GM12878 (cell line): ENCODE results near the gene EXD3. TPM values are rescaled to one million over a fixed set of nuclear protein-coding genes. Genes with fewer than 3 reads are reported as not detected.

Experiments
- ATAC-seq: fragments of 200-7000 bp; cut with Tn5 transposase; 3 replicates; pipeline ENCODE4 v1.9.1; 2020; ENCODE audit warnings: mild to moderate bottlenecking, moderate library complexity
- Bru-seq: library from RNA; stranded (reverse); fragments of 400-500 nt; gene quantifications from one replicate; lab custom pipeline; 2021; lab: Mats Ljungman, UMichigan
- BruChase-seq, 2 experiments: library from RNA; stranded (reverse); fragments of 400-500 nt; gene quantifications; one replicate each; lab custom pipeline; 2021; lab: Mats Ljungman, UMichigan
- BruUV-seq: library from RNA; stranded (reverse); fragments of 400-500 nt; replicated peaks from 2 replicates; lab custom pipeline; 2021; lab: Mats Ljungman, UMichigan
- CTCF ChIA-PET: fragments of 300-600 bp; sonication (Branson Sonifier 250); formaldehyde crosslinking; extraction: SDS; loops from one replicate; lab custom pipeline; 2021; ENCODE audit warnings: inconsistent platforms; lab: Yijun Ruan, JAX
- POLR2A ChIA-PET: fragments of 350-600 bp; formaldehyde crosslinking; extraction: SDS; loops from one replicate; lab custom pipeline; 2021; ENCODE audit warnings: inconsistent platforms; lab: Charles Lee
- RAD21 ChIA-PET: fragments of 300-600 bp; sonication (Branson Sonifier 250); formaldehyde crosslinking; loops from one replicate; lab custom pipeline; 2023; ENCODE audit warnings: antibody characterized with exemption; ENCODE audit not compliant: unreplicated experiment; lab: Charles Lee
- SMC1A ChIA-PET: fragments of 300-600 bp; sonication (Branson Sonifier 250); formaldehyde crosslinking; loops from one replicate; lab custom pipeline; 2023; ENCODE audit not compliant: unreplicated experiment, uncharacterized antibody; lab: Charles Lee
- DNase-seq: peaks from one replicate; pipeline ENCODE4 v3.0.0-alpha.2; 2011; ENCODE audit warnings: low read depth, low spot score
- FAIRE-seq: peaks from 3 replicates; lab custom pipeline; 2011; peaks lifted over from hg19 to GRCh38; lab: Jason Lieb, UNC
- H2AFZ ChIP-seq: 2 replicates; pipeline ENCODE4 v1.6.0; 2011; ENCODE audit warnings: low read depth, low read length, control low read depth; ENCODE audit not compliant: control insufficient read depth
- H3K27ac ChIP-seq: 2 replicates; pipeline ENCODE4 v1.5.1; 2011; ENCODE audit warnings: control low read depth; ENCODE audit not compliant: control insufficient read depth, insufficient read depth
- H3K27me3 ChIP-seq, 2 experiments: replicated peaks in 1 of 2; 2 replicates each; pipeline versions ENCODE4 v1.6.0 to v1.6.1; 2011; ENCODE audit warnings: low read length in 1 of 2; ENCODE audit not compliant: control insufficient read depth in 2 of 2, insufficient read depth in 2 of 2
- H3K36me3 ChIP-seq, 2 experiments: 2 replicates each; pipeline ENCODE4 v1.5.1; 2011; ENCODE audit warnings: low read length in 1 of 2; ENCODE audit not compliant: control insufficient read depth in 2 of 2, insufficient read depth in 2 of 2
- H3K4me1 ChIP-seq: 2 replicates; pipeline ENCODE4 v1.6.1; 2011; ENCODE audit warnings: mild to moderate bottlenecking, low read length, moderate library complexity, mixed read lengths; ENCODE audit not compliant: control insufficient read depth, insufficient read depth
- H3K4me2 ChIP-seq: 2 replicates; pipeline ENCODE4 v1.6.0; 2011; ENCODE audit warnings: control low read depth; ENCODE audit not compliant: control insufficient read depth, insufficient read depth
- H3K4me3 ChIP-seq: fragments of 200-600 bp; sonication (generic); 2 replicates; pipeline ENCODE4 v1.5.1; 2016
- H3K79me2 ChIP-seq: 2 replicates; pipeline ENCODE4 v1.6.0; 2011; ENCODE audit warnings: low read length; ENCODE audit not compliant: control insufficient read depth, insufficient read depth
- H3K9ac ChIP-seq: 2 replicates; pipeline ENCODE4 v1.8.0; 2011; ENCODE audit warnings: low read length, control low read depth, mixed read lengths; ENCODE audit not compliant: control insufficient read depth, insufficient read depth
- H3K9me3 ChIP-seq: replicated peaks from 3 replicates; pipeline ENCODE4 v1.5.1; 2011; ENCODE audit warnings: mild to moderate bottlenecking, low read length; ENCODE audit not compliant: control insufficient read depth, insufficient read depth
- H4K20me1 ChIP-seq: 2 replicates; pipeline ENCODE4 v1.6.0; 2011; ENCODE audit not compliant: control insufficient read depth, insufficient read depth
- POLR2AphosphoS2 ChIP-seq: IDR thresholded peaks from 2 replicates; pipeline ENCODE4 v1.6.1; 2011; ENCODE audit warnings: low read depth, mild to moderate bottlenecking, low read length, improper control_type of control experiment, moderate library complexity
- SUPT20H ChIP-seq: IDR thresholded peaks from 2 replicates; pipeline ENCODE4 v1.6.1; 2011; ENCODE audit warnings: low read depth, mild to moderate bottlenecking, low read length, moderate library complexity, borderline replicate concordance; ENCODE audit not compliant: control insufficient read depth
- ZSCAN29 ChIP-seq: fragments of 450-650 bp; IDR thresholded peaks from 2 replicates; pipeline ENCODE4 v1.6.1; 2017; ENCODE audit warnings: mild to moderate bottlenecking, moderate library complexity
- WGBS: methylation state at CpG from one replicate; pipeline ENCODE4 v1.1.6; 2016; ENCODE audit warnings: low lambda C conversion rate; ENCODE audit not compliant: insufficient replicate concordance, insufficient coverage; ENCODE audit errors: missing lambda C conversion rate; 5-methylcytosine and 5-hydroxymethylcytosine counted together
- in situ Hi-C: fragments of 300-500 bp; cut with MboI; formaldehyde crosslinking; loops from 9 replicates; pipeline ENCODE4 v1.14.3; 2018; ENCODE audit warnings: mixed read lengths
- intact Hi-C: fragments of 100-400 bp; cut with micrococcal nuclease; formaldehyde crosslinking; loops from one replicate; pipeline ENCODE4 v1.14.2; 2022; ENCODE audit not compliant: unreplicated experiment
- long read RNA-seq, 2 experiments: library from polyadenylated mRNA; unstranded; transcript quantifications; one replicate each; pipeline ENCODE4 v2.0.0, GENCODE V29; 2019 to 2020
- polyA minus RNA-seq, 3 experiments: library from RNA; depleted of rRNA, polyadenylated mRNA; stranded (reverse); fragments of >200 nt; gene quantifications; 2 replicates each; pipeline ENCODE4 v1.2.3, GENCODE V29; 2011
- polyA plus RNA-seq, 11 experiments: library from polyadenylated mRNA; depleted of rRNA in 4 of 11; unstranded in 6 of 11; stranded (reverse) in 5 of 11; fragments of >200 nt; fragmentation: Nextera tagmentation in 4 of 11; fragmentation: Illumina TruSeq in 1 of 11; extraction: Ambion mirVana in 4 of 11; extraction: Trizol in 1 of 11; gene quantifications; 1 replicate in 1 of 11; 2 replicates in 10 of 11; pipeline versions ENCODE4 v1.2.1 to v1.2.3, GENCODE V29; 2011 to 2016; ENCODE audit warnings: inconsistent platforms in 2 of 11, missing spikeins in 2 of 11, low read depth in 1 of 11
- total RNA-seq, 4 experiments: library from RNA; depleted of rRNA in 3 of 4; stranded (reverse); fragments of >200 nt in 3 of 4; fragmentation: Illumina TruSeq in 1 of 4; extraction: Trizol in 1 of 4; gene quantifications; 2 replicates each; pipeline versions ENCODE4 v1.2.1 to v1.2.3, GENCODE V29; 2013 to 2021
- TF ChIP-seq, protein P1 (sequence below): IDR thresholded peaks from 2 replicates; pipeline ENCODE4 v1.6.1; 2012; ENCODE audit warnings: mild to moderate bottlenecking, low read depth, low read length
- TF ChIP-seq, protein P2 (sequence below): IDR thresholded peaks from 2 replicates; pipeline ENCODE4 v1.6.1; 2012; ENCODE audit warnings: low read length, inconsistent platforms

EXD3 gene, protein sequence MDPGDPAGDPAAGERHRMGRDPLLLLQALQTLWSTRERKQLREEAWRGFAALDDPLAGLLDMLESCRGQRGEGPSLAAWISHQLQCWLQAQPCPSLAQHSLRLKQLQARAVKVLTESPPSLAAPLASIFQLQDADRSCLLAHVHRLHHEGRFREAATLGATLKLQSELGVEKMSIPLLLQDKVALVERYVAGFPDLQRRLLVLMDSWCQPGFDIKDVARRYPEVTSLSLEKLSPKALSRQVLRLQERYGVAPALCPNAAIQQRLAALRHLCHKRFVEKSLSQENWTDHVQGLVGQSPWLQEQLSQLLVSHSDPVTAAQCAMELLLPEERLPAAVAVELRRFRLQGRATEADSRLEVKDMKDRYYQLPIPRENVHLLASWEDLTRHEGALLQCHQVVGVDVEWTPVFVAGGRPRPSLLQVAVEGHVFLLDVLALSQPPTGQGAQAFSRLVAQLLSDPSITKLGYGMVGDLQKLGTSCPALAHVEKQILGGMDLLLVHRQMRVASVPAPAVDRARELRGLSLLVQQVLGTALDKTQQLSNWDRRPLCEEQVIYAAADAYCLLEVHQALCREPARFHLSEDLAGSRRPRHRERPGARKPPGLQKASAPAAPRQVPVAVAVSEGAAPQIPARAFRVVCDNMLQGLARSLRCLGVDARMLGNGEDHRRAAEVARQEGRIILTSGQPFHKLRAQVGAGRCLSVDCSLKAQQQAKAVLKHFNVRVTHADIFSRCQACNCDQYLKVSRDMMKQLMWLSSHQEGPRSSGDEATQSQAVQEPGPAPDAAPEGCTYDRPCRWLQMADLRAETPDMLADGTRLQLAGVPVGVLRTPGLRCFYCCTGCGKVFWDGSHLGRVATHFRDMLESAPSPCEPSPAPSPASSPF
- total RNA-seq (2013; cell fraction: nucleolus; rRNA removed), result 40.8 and 46.3 TPM in 2 replicates
- total RNA-seq (2014; rRNA removed) (3.9 and 4.7 TPM in 2 replicates), total RNA-seq (2014; rRNA removed; fragmentation: Illumina TruSeq; extraction: Trizol) (2.2 and 2.4 TPM in 2 replicates), total RNA-seq (2021) (6.3 and 7.1 TPM in 2 replicates), polyA plus RNA-seq (2011; rRNA removed) (2.9 and 5.2 TPM in 2 replicates), polyA plus RNA-seq (2014; fragmentation: Illumina TruSeq; extraction: Trizol) (0.44 and 1.9 TPM in 2 replicates), polyA plus RNA-seq (2014; fragmentation: Nextera tagmentation; extraction: Ambion mirVana) (under 1 TPM; 0.21 to 0.51 TPM), polyA plus RNA-seq (2014; rRNA removed) (5.2 and 7.6 TPM in 2 replicates), polyA plus RNA-seq (2016; fragmentation: Nextera tagmentation; extraction: Ambion mirVana) (1 to 10 TPM; 3.4 to 3.9 TPM), polyA minus RNA-seq (2011; rRNA and poly(A)+ RNA removed) (1.5 and 4.2 TPM in 2 replicates), Bru-seq, nascent RNA (percentile 50 among the genes with signal in this experiment), BruChase-seq, experiment 1, labeled RNA remaining after a 6-hour chase (percentile 58 among the genes with signal in this experiment), BruChase-seq, experiment 2, labeled RNA remaining after a 2-hour chase (percentile 51 among the genes with signal in this experiment)
- 2.1 TPM for polyA plus RNA-seq (2011; ENCODE audit: low read depth)
- polyA plus RNA-seq (2011; cell fraction: cytosol; rRNA removed), result 6.5 and 10.0 TPM in 2 replicates
- 36.0 and 46.0 TPM in 2 replicates for polyA plus RNA-seq (2011; cell fraction: nucleus; rRNA removed)
- polyA plus RNA-seq (2012), result 7.4 and 9.7 TPM in 2 replicates
- polyA minus RNA-seq (2011; cell fraction: cytosol; rRNA and poly(A)+ RNA removed), result 2.3 and 2.5 TPM in 2 replicates
- 3.1 and 5.1 TPM in 2 replicates for polyA minus RNA-seq (2011; cell fraction: nucleus; rRNA and poly(A)+ RNA removed)
- long read RNA-seq, experiment 1, partial matches to known transcripts, result 0 of 5 reads
- long read RNA-seq, experiment 1, other reads (novel, unspliced or antisense), result 3 of 5 reads
- long read RNA-seq, experiment 2, partial matches to known transcripts, result 0 of 3 reads
- long read RNA-seq, experiment 2, other reads (novel, unspliced or antisense), result 2 of 3 reads

DNA sequence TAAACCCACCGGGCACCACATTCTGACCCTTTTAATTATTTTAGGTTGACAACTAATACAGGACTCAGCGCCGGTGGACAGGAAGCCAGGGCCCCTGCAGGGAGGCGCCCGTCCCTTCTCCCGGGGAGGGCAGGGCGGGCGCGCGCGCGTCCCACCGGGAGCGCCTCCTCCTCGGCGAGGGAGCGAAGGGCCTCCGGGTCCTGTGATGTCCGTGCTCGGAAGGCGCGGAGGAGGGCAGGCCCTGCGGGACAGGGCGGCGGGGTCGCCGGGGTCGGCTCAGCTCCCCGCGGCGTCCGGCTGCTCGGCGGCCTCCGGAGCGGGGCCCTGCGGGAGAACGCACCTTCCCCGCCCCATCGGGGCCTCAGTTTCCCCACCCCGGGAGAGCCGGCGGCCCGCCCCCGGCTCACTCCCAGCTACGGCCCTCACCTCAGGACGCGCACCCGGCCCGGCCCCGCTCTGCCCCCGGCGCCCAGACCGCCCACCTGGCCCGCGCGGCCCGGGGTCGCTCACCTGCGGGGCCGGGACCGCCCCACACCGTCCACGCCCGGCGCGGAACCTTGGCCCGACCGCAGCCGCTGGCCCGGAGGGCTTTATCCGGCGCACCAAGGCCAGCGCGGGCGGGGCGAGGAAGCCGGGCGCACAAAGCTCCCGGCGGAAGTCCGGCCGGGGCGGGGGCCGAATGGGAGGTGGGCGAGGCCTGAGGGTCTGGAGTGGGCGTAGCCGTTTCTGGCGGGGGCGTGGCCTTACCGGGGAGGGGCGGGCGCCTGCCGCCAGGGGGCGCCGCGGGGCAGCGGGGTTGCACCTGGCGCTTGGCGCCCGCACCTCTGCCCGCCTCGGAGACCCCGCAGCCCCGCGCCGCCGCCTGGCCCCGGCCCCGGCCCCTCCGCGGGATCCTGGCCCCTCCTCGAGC is at the start of gene EXD3, which contains the start of gene NOXA1:
Gene EXD3, minus strand, starts transcription at position 559 of the 910 bp plus-strand sequence. CDS start 27,805 bp downstream, outside the sequence.
Gene NOXA1, plus strand, starts transcription at position 790 of the 910 bp plus-strand sequence. CDS start 137 bp downstream, outside the sequence.
- Histone ChIP-seq H3K9ac (peak within 1 kb of the TSS; percentile 75), H3K36me3 (no peaks in the 10 kb centered on the region), H3K27ac (peak within 1 kb of the TSS; percentile 41), H3K27me3 (no peaks in the 10 kb centered on the region; a peak in 2 of 4 replicates), H3K4me3 (peak within 1 kb of the TSS; percentile 84), H2AFZ (peak within 1 kb of the TSS; percentile 78), H3K4me2 (peak within 1 kb of the TSS; percentile 94), H3K9me3 (no peaks in the 10 kb centered on the region), H3K79me2 (peaks cover 13% of the 10 kb centered on the region), H4K20me1 (no peaks in the 10 kb centered on the region), H3K4me1 (no peaks in the 10 kb centered on the region; the same call in 1 of the 2 replicates)
- WGBS, result under 1% methylated on average over 75 of the region's 113 CpGs
- SMC1A ChIA-PET, result interaction anchor here (0.8 to 0.9 kb wide), 2 partner anchors 11 to 121 kb away, joined by 3 to 4 read pairs; partner anchors contain the start of gene NRARP
- no TSS peak for BruUV-seq
- FAIRE-seq (peak; percentile 23), ATAC-seq (peak; percentile 91), DNase-seq (peak; percentile 48)
- CTCF ChIA-PET, result interaction anchor here (0.6 to 3.3 kb wide), 14 partner anchors 9 to 316 kb away, joined by 3 to 16 read pairs (median 3); partner anchors contain the start of gene NRARP
- RAD21 ChIA-PET, result interaction anchor here (0.7 to 1.4 kb wide), 6 partner anchors 11 to 154 kb away, joined by 3 to 5 read pairs (median 4); no protein-coding TSS in a partner anchor
- in situ Hi-C loops, result no loop called here
- POLR2A ChIA-PET, result interaction anchor here (0.6 to 1.8 kb wide), 11 partner anchors 15 to 630 kb away, joined by 3 to 6 read pairs (median 4); partner anchors contain the start of genes NRARP, RNF208, TOR4A and TUBB4B
- intact Hi-C loops, result loop anchor here (2.0 to 10.0 kb wide), 3 partner anchors 22 to 121 kb away; partner anchors contain the start of gene NRARP
- TF ChIP-seq SUPT20H (no peak), POLR2AphosphoS2 (peak; percentile 63; the same call in 1 of the 2 replicates), ZSCAN29 (peak; percentile 82; the same call in 1 of the 2 replicates)
- TF ChIP-seq, protein P1, sequence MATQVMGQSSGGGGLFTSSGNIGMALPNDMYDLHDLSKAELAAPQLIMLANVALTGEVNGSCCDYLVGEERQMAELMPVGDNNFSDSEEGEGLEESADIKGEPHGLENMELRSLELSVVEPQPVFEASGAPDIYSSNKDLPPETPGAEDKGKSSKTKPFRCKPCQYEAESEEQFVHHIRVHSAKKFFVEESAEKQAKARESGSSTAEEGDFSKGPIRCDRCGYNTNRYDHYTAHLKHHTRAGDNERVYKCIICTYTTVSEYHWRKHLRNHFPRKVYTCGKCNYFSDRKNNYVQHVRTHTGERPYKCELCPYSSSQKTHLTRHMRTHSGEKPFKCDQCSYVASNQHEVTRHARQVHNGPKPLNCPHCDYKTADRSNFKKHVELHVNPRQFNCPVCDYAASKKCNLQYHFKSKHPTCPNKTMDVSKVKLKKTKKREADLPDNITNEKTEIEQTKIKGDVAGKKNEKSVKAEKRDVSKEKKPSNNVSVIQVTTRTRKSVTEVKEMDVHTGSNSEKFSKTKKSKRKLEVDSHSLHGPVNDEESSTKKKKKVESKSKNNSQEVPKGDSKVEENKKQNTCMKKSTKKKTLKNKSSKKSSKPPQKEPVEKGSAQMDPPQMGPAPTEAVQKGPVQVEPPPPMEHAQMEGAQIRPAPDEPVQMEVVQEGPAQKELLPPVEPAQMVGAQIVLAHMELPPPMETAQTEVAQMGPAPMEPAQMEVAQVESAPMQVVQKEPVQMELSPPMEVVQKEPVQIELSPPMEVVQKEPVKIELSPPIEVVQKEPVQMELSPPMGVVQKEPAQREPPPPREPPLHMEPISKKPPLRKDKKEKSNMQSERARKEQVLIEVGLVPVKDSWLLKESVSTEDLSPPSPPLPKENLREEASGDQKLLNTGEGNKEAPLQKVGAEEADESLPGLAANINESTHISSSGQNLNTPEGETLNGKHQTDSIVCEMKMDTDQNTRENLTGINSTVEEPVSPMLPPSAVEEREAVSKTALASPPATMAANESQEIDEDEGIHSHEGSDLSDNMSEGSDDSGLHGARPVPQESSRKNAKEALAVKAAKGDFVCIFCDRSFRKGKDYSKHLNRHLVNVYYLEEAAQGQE, result no peak
- TF ChIP-seq, protein P2, sequence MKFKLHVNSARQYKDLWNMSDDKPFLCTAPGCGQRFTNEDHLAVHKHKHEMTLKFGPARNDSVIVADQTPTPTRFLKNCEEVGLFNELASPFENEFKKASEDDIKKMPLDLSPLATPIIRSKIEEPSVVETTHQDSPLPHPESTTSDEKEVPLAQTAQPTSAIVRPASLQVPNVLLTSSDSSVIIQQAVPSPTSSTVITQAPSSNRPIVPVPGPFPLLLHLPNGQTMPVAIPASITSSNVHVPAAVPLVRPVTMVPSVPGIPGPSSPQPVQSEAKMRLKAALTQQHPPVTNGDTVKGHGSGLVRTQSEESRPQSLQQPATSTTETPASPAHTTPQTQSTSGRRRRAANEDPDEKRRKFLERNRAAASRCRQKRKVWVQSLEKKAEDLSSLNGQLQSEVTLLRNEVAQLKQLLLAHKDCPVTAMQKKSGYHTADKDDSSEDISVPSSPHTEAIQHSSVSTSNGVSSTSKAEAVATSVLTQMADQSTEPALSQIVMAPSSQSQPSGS, result no peak
